A673 (cell line): ENCODE results near the gene PDE8B. TPM values are rescaled to one million over a fixed set of nuclear protein-coding genes. Genes with fewer than 3 reads are reported as not detected.

Experiments used
- BruUV-seq: library from RNA; stranded (reverse); fragments of 400-500 nt; replicated peaks from 2 replicates; lab custom pipeline; 2021; lab: Mats Ljungman, UMichigan
- CTCF ChIA-PET: fragments of 300-600 bp; sonication (Branson Sonifier 250); formaldehyde crosslinking; loops from one replicate; lab custom pipeline; 2022; ENCODE audit warnings: antibody characterized with exemption; lab: Charles Lee
- POLR2A ChIA-PET: fragments of 300-600 bp; sonication (Branson Sonifier 250); formaldehyde crosslinking; loops from one replicate; lab custom pipeline; 2022; ENCODE audit warnings: antibody characterized with exemption; ENCODE audit not compliant: low non-redundant PET; lab: Charles Lee
- DNase-seq: peaks from one replicate; pipeline ENCODE4 v3.0.0-alpha.2; 2015; ENCODE audit warnings: low spot score
- H3K27ac ChIP-seq: fragments of 200-600 bp; sonication (generic); 2 replicates; pipeline ENCODE4 v1.5.1; 2016; ENCODE audit warnings: mixed run types, low read depth, mild to moderate bottlenecking, mixed read lengths, antibody characterized with exemption, low read length; ENCODE audit not compliant: poor library complexity, severe bottlenecking
- H3K27me3 ChIP-seq: fragments of 200-600 bp; sonication (generic); replicated peaks from 2 replicates; pipeline ENCODE4 v1.6.1; 2017; ENCODE audit warnings: mixed run types, low read depth, mild to moderate bottlenecking, mixed read lengths, antibody characterized with exemption, low read length; ENCODE audit not compliant: insufficient read depth, poor library complexity
- H3K36me3 ChIP-seq: fragments of 200-600 bp; sonication (generic); 2 replicates; pipeline ENCODE4 v1.6.1; 2016; ENCODE audit warnings: mixed run types, mild to moderate bottlenecking, mixed read lengths, antibody characterized with exemption, low read length; ENCODE audit not compliant: insufficient read depth, poor library complexity, severe bottlenecking
- H3K4me1 ChIP-seq: fragments of 200-600 bp; sonication (generic); 2 replicates; pipeline ENCODE4 v1.6.1; 2017; ENCODE audit warnings: mixed run types, mild to moderate bottlenecking, mixed read lengths, antibody characterized with exemption, low read length; ENCODE audit not compliant: insufficient read depth, poor library complexity, severe bottlenecking
- H3K4me3 ChIP-seq: fragments of 200-600 bp; sonication (generic); 2 replicates; pipeline ENCODE4 v1.5.1; 2016; ENCODE audit warnings: low read depth, mixed run types, mild to moderate bottlenecking, mixed read lengths, low read length; ENCODE audit not compliant: poor library complexity, severe bottlenecking
- H3K9me3 ChIP-seq: fragments of 200-600 bp; sonication (generic); 2 replicates; pipeline ENCODE4 v1.6.1; 2016; ENCODE audit warnings: mixed run types, low read depth, mild to moderate bottlenecking, mixed read lengths, antibody characterized with exemption, low read length; ENCODE audit not compliant: poor library complexity, severe bottlenecking
- EZH2 ChIP-seq: fragments of 200-600 bp; sonication (generic); IDR thresholded peaks from 2 replicates; pipeline ENCODE4 v1.6.1; 2017; ENCODE audit warnings: borderline replicate concordance, low read depth, mild to moderate bottlenecking, mixed read lengths, antibody characterized with exemption, low read length; ENCODE audit not compliant: poor library complexity, severe bottlenecking
- intact Hi-C: fragments of 100-400 bp; cut with micrococcal nuclease; formaldehyde crosslinking; loops from one replicate; pipeline ENCODE4 v1.10.0; 2022; ENCODE audit not compliant: unreplicated experiment
- total RNA-seq: library from RNA; stranded (reverse); gene quantifications from 2 replicates; pipeline ENCODE4 v1.2.3, GENCODE V29; 2021
- TF ChIP-seq, protein P1 (sequence below): fragments of 300-800, 200-600 bp; sonication (generic); conservative IDR thresholded peaks from 2 replicates; pipeline ENCODE4 v1.5.1; 2017; ENCODE audit warnings: low read depth, mild to moderate bottlenecking, antibody characterized with exemption, low read length, moderate library complexity, mixed read lengths

The PDE8B gene
- total RNA-seq, 1 experiment from 2014 or later = 0.69 TPM

DNA sequence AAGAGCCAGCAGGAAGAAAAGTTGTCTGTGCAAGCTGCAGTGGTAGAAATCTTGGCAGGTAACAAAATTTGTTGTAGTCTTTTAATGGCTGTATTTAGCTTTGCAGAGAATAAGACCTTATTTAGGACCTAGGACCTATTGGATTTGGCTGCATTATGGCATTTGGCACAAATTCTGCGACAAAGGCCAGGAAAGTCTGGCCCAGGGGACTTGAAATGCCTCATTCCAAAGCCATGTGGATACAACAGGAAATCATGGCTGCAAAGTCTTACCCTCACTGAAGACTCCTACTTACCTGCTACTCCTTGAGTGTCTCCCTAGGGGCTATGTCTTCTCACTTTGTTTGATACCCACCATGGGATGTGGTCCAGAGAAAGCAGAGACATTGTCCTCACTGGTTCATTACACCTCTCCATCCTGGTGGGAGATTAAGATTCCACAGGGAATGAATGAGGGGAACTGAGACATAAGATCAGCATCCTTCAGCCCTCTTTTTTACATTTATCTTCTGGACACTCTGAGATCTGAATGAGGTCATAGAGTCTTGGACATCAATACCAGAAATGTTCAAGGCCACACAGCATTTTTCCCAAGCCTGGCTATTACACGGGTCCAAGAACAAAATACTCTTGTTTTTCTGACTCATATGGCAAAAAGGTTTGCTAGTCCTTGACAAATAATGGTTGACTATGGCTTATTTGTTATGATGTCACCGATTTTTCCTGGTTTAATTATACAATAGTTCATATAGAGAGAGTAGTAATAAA, 119.4 kb downstream of the PDE8B start:
- BruUV-seq = no TSS peak
- H3K27ac ChIP-seq = no peak overlapping the region
- ChIA-PET CTCF (no interaction called here), POLR2A (no interaction called here)
- TF ChIP-seq, protein P1, sequence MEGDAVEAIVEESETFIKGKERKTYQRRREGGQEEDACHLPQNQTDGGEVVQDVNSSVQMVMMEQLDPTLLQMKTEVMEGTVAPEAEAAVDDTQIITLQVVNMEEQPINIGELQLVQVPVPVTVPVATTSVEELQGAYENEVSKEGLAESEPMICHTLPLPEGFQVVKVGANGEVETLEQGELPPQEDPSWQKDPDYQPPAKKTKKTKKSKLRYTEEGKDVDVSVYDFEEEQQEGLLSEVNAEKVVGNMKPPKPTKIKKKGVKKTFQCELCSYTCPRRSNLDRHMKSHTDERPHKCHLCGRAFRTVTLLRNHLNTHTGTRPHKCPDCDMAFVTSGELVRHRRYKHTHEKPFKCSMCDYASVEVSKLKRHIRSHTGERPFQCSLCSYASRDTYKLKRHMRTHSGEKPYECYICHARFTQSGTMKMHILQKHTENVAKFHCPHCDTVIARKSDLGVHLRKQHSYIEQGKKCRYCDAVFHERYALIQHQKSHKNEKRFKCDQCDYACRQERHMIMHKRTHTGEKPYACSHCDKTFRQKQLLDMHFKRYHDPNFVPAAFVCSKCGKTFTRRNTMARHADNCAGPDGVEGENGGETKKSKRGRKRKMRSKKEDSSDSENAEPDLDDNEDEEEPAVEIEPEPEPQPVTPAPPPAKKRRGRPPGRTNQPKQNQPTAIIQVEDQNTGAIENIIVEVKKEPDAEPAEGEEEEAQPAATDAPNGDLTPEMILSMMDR = no peak
- TF ChIP-seq EZH2 = no peak
- no peaks in the 10 kb centered on the region for H3K36me3 ChIP-seq
- DNase-seq = no peak
- no peaks in the 10 kb centered on the region for H3K27me3 ChIP-seq
- no peaks in the 10 kb centered on the region for H3K9me3 ChIP-seq
- H3K4me3 ChIP-seq = no peak overlapping the region
- H3K4me1 ChIP-seq = no peaks in the 10 kb centered on the region
- intact Hi-C loops = no loop called here

GRCh38 chr5:77333036-77333435, 122.6 kb downstream of the PDE8B start:
- ChIA-PET CTCF (no interaction called here), POLR2A (no interaction called here)
- H3K36me3 ChIP-seq = no peaks in the 10 kb centered on the region
- BruUV-seq = no TSS peak
- TF ChIP-seq EZH2 = no peak
- TF ChIP-seq, protein P1 = no peak
- no peaks in the 10 kb centered on the region for H3K27me3 ChIP-seq
- intact Hi-C loops = no loop called here
- H3K4me1 ChIP-seq = peaks cover 9% of the 10 kb centered on the region
- no peak overlapping the region for H3K4me3 ChIP-seq
- no peak overlapping the region for H3K27ac ChIP-seq
- no peaks in the 10 kb centered on the region for H3K9me3 ChIP-seq
- no peak for DNase-seq

GRCh38 chr5:77333451-77334123, 123.1 kb downstream of the PDE8B start:
- peaks cover 9% of the 10 kb centered on the region for H3K4me1 ChIP-seq
- no peaks in the 10 kb centered on the region for H3K9me3 ChIP-seq
- no peaks in the 10 kb centered on the region for H3K27me3 ChIP-seq
- no peak for TF ChIP-seq EZH2
- TF ChIP-seq, protein P1 = no peak
- H3K36me3 ChIP-seq = no peaks in the 10 kb centered on the region
- no peak overlapping the region for H3K27ac ChIP-seq
- CTCF ChIA-PET = no interaction called here
- POLR2A ChIA-PET = no interaction called here
- intact Hi-C loops = no loop called here
- DNase-seq = no peak
- no peak overlapping the region for H3K4me3 ChIP-seq
- BruUV-seq = no TSS peak
